Activated T-helper 17 cell treated with anti-CD3 and anti-CD28 coated beads, Interleukin-2, amount 50 U/mL, for 72 hours (primary cell): ENCODE data around the gene OCEL1. TPM values are rescaled to one million over a fixed set of nuclear protein-coding genes. Genes with fewer than 3 reads are reported as not detected.

Experiments used
- total RNA-seq, 2 donors: library from RNA; stranded (reverse); gene quantifications; one replicate each; pipeline ENCODE4 v1.2.3, GENCODE V29; 2022

Gene OCEL1
- total RNA-seq, 2 donors from 2014 or later = 14.1 to 17.6 TPM

Other genes starting within 250 kb of the OCEL1 start
- gene CPAMD8, start 199.4 kb upstream of the OCEL1 start, total RNA-seq = 1 to 10 TPM in 1 of 2 donors, under 1 TPM in 1; 0.11 to 6.5 TPM
- gene HAUS8, start 150.8 kb upstream of the OCEL1 start, total RNA-seq = 10 to 100 TPM; 26.0 to 35.2 TPM
- 100 to 1,000 TPM; 149 to 152 TPM for gene MYO9B, start 150.4 kb upstream of the OCEL1 start, total RNA-seq
- gene USE1, start 10.9 kb upstream of the OCEL1 start, total RNA-seq = 10 to 100 TPM; 27.8 to 30.6 TPM
- gene NR2F6, start 19.7 kb downstream of the OCEL1 start, total RNA-seq = 1 to 10 TPM; 6.8 to 9.2 TPM
- under 1 TPM; 0.26 to 0.48 TPM for gene USHBP1, start 38.5 kb downstream of the OCEL1 start, total RNA-seq
- 100 to 1,000 TPM in 1 of 2 donors, 10 to 100 TPM in 1; 73.4 to 115 TPM for gene BABAM1, start 41.2 kb downstream of the OCEL1 start, total RNA-seq
- 10 to 100 TPM in 1 of 2 donors, 1 to 10 TPM in 1; 4.4 to 11.6 TPM for gene ANKLE1, start 55.7 kb downstream of the OCEL1 start, total RNA-seq
- 1 to 10 TPM; 8.0 to 8.5 TPM for gene ABHD8, start 77.2 kb downstream of the OCEL1 start, total RNA-seq
- gene MRPL34, start 79.6 kb downstream of the OCEL1 start, total RNA-seq = 10 to 100 TPM; 56.2 to 95.9 TPM
- 10 to 100 TPM; 27.8 to 45.8 TPM for gene DDA1, start 83.3 kb downstream of the OCEL1 start, total RNA-seq
- gene ANO8, start 108.6 kb downstream of the OCEL1 start, total RNA-seq = 1 to 10 TPM; 3.6 to 3.9 TPM
- gene GTPBP3, start 111.3 kb downstream of the OCEL1 start, total RNA-seq = 10 to 100 TPM; 14.7 to 29.6 TPM
- gene PLVAP, start 151.1 kb downstream of the OCEL1 start, total RNA-seq = under 1 TPM in 1 of 2 donors, not detected in 1; 0.53 TPM
- gene CCDC194, start 168.0 kb downstream of the OCEL1 start, total RNA-seq = 1 to 10 TPM; 1.8 to 4.8 TPM
- 100 to 1,000 TPM; 130 to 154 TPM for gene BST2, start 179.4 kb downstream of the OCEL1 start, total RNA-seq
- gene MVB12A, start 193.8 kb downstream of the OCEL1 start, total RNA-seq = 10 to 100 TPM; 42.6 to 48.9 TPM
- not detected for gene TMEM221, start 222.4 kb downstream of the OCEL1 start, total RNA-seq
- gene NXNL1, start 234.7 kb downstream of the OCEL1 start, total RNA-seq = not detected
- gene SLC27A1, start 244.3 kb downstream of the OCEL1 start, total RNA-seq = 1 to 10 TPM; 3.8 to 6.7 TPM